ENCODE results near the gene NLRC5. TPM values are rescaled to one million over a fixed set of nuclear protein-coding genes. Genes with fewer than 3 reads are reported as not detected.

NLRC5 gene
- total RNA-seq, 1 donor from 2014 or later: 11.9 TPM

GRCh38 chr16:57027067-57027466 lies 37.7 kb downstream of the NLRC5 start:
- DNase-seq: no peak

- no peak for DNase-seq
Observed at GRCh38 chr16:57028086-57028485, 38.7 kb downstream of the NLRC5 start.

GRCh38 chr16:57029161-57030160 lies 40.1 kb downstream of the NLRC5 start:
- DNase-seq: no peak

- no peak for DNase-seq
Observed at GRCh38 chr16:57030346-57030902, 41.1 kb downstream of the NLRC5 start.

- DNase-seq: no peak
Observed at GRCh38 chr16:57031156-57031555, 41.8 kb downstream of the NLRC5 start.

- DNase-seq: no peak
Observed at GRCh38 chr16:57032346-57032745, 43.0 kb downstream of the NLRC5 start.

GRCh38 chr16:57032931-57033330 lies 43.6 kb downstream of the NLRC5 start:
- DNase-seq: no peak

GRCh38 chr16:57036315-57036714 lies 47.0 kb downstream of the NLRC5 start:
- no peak for DNase-seq

- no peak for DNase-seq
Observed at GRCh38 chr16:57036945-57037344, 47.6 kb downstream of the NLRC5 start.

GRCh38 chr16:57038166-57038565 lies 48.8 kb downstream of the NLRC5 start:
- no peak for DNase-seq

- DNase-seq: peak; percentile 5
Observed at GRCh38 chr16:57039148-57039812, 49.9 kb downstream of the NLRC5 start.

GRCh38 chr16:57041182-57042156 lies 52.1 kb downstream of the NLRC5 start:
- no peak for DNase-seq

- DNase-seq: no peak
Observed at GRCh38 chr16:57042157-57043111, 53.1 kb downstream of the NLRC5 start.

GRCh38 chr16:57043248-57043647 lies 53.9 kb downstream of the NLRC5 start:
- DNase-seq: no peak

- DNase-seq: no peak
Observed at GRCh38 chr16:57044931-57045693, 55.8 kb downstream of the NLRC5 start.

- peak; percentile 55 for DNase-seq
Observed at GRCh38 chr16:57045694-57046381, 56.5 kb downstream of the NLRC5 start.

GRCh38 chr16:57048095-57048494 lies 58.7 kb downstream of the NLRC5 start:
- no peak for DNase-seq

- DNase-seq: no peak
Observed at GRCh38 chr16:57049678-57050077, 60.3 kb downstream of the NLRC5 start.

GRCh38 chr16:57051696-57052228 lies 62.4 kb downstream of the NLRC5 start:
- no peak for DNase-seq

Data from skin of body (tissue), 2 donors.